Mammary epithelial cell (primary cell): Measurements from ENCODE around the gene PCBP3.
"Not testable (repeated sequence)": the region's sequence is repeated elsewhere in the genome, so short reads cannot be mapped to it uniquely, and the experiment has no call there.

Experiments used
- CTCF ChIP-seq, 2 donors: IDR thresholded peaks in 1 of 2; conservative IDR thresholded peaks in 1 of 2; 2 replicates each; pipeline ENCODE4 v1.5.1; 2011 to 2012; ENCODE audit warnings: inconsistent platforms in 2 of 2, low read length in 2 of 2, mild to moderate bottlenecking in 2 of 2, control low read depth in 1 of 2, low read depth in 1 of 2; ENCODE audit not compliant: insufficient read depth in 1 of 2; ENCODE audit errors: extremely low read depth in 1 of 2
- EZH2 ChIP-seq: IDR thresholded peaks from 2 replicates; pipeline ENCODE4 v1.6.1; 2012; ENCODE audit warnings: low read length, inconsistent platforms, borderline replicate concordance

- TF ChIP-seq CTCF (conservative IDR thresholded peaks at IDR 0.05 in 1 of 2, IDR thresholded peaks at IDR 0.05 in 1 of 2; ENCODE audit: extremely low read depth in 1 of 2, insufficient read depth in 1 of 2, low read depth in 1 of 2, low read length in 2 of 2); EZH2: not testable (repeated sequence)
These were observed 30.9 kb upstream of the PCBP3 start for GRCh38 chr21:45612665-45613019.
